ENCODE data around the gene CNTN1. TPM values are rescaled to one million over a fixed set of nuclear protein-coding genes. Genes with fewer than 3 reads are reported as not detected.

CNTN1 gene
- total RNA-seq, 1 donor, result 0.36 TPM

DNA sequence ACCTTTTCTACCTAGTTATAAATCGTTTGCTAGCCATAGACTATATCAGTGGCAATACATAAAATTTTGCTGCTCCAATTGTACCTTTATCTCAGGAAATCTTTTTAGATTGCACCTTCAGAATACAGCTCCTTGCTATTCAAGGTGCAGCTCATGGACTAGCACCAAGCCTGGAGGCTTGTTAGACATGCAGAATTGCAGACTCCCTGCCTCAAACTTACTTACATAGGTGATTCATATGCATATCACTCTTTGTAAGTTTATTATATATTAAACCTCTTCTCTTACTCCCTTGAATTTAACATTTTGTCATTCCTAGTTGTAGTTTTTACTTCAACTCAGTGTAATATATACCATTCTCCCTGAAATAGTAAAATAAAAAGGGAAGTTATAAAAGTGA, 300.4 kb downstream of the CNTN1 start:
- TF ChIP-seq, protein P1, sequence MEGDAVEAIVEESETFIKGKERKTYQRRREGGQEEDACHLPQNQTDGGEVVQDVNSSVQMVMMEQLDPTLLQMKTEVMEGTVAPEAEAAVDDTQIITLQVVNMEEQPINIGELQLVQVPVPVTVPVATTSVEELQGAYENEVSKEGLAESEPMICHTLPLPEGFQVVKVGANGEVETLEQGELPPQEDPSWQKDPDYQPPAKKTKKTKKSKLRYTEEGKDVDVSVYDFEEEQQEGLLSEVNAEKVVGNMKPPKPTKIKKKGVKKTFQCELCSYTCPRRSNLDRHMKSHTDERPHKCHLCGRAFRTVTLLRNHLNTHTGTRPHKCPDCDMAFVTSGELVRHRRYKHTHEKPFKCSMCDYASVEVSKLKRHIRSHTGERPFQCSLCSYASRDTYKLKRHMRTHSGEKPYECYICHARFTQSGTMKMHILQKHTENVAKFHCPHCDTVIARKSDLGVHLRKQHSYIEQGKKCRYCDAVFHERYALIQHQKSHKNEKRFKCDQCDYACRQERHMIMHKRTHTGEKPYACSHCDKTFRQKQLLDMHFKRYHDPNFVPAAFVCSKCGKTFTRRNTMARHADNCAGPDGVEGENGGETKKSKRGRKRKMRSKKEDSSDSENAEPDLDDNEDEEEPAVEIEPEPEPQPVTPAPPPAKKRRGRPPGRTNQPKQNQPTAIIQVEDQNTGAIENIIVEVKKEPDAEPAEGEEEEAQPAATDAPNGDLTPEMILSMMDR (IDR thresholded peaks at IDR 0.05; ENCODE audit: extremely low read depth, low read depth, low read length), result no peak
- Histone ChIP-seq H3K4me1 (ENCODE audit: insufficient read depth, low read length) (no peaks in the 10 kb centered on the region), H3K36me3 (ENCODE audit: insufficient read depth, low read length) (no peaks in the 10 kb centered on the region), H3K4me2 (ENCODE audit: insufficient read depth, low read length) (no peak overlapping the region), H3K27ac (ENCODE audit: low read depth, low read length) (no peak overlapping the region), H3K79me2 (ENCODE audit: insufficient read depth, low read length) (no peaks in the 10 kb centered on the region), H4K20me1 (ENCODE audit: insufficient read depth, low read length) (no peaks in the 10 kb centered on the region), H3K9me3 (ENCODE audit: low read depth, low read length) (no peaks in the 10 kb centered on the region), H3K27me3 (ENCODE audit: insufficient read depth, low read length) (no peaks in the 10 kb centered on the region), H2AFZ (ENCODE audit: low read length) (no peak overlapping the region), H3K4me3 (ENCODE audit: insufficient read depth, low read length) (no peak overlapping the region)
- no peak for DNase-seq (ENCODE audit: insufficient read length, low spot score, missing footprints)

DNA sequence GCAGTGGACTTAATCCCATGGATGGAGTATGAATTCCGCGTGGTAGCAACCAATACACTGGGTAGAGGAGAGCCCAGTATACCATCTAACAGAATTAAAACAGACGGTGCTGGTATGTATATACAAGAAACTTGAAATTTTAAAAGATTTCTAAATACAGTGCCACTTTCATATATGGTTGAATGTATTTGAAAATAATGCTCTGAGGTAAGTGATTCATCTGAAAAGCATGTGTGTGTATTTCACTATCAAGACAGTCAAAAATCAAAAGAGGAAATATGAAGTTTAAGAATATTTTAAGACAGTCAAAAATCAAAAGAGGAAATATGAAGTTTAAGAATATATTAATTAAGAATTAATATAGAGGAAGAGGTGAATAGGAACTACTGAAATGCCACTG, 300.9 kb downstream of the CNTN1 start:
- H3K4me2 ChIP-seq (ENCODE audit: insufficient read depth, low read length), result no peak overlapping the region
- H3K79me2 ChIP-seq (ENCODE audit: insufficient read depth, low read length), result no peaks in the 10 kb centered on the region
- no peaks in the 10 kb centered on the region for H4K20me1 ChIP-seq (ENCODE audit: insufficient read depth, low read length)
- no peak for DNase-seq (ENCODE audit: insufficient read length, low spot score, missing footprints)
- H3K27ac ChIP-seq (ENCODE audit: low read depth, low read length), result no peak overlapping the region
- H3K4me3 ChIP-seq (ENCODE audit: insufficient read depth, low read length), result no peak overlapping the region
- no peaks in the 10 kb centered on the region for H3K27me3 ChIP-seq (ENCODE audit: insufficient read depth, low read length)
- no peaks in the 10 kb centered on the region for H3K4me1 ChIP-seq (ENCODE audit: insufficient read depth, low read length)
- TF ChIP-seq, protein P1 (IDR thresholded peaks at IDR 0.05; ENCODE audit: extremely low read depth, low read depth, low read length), result no peak
- no peak overlapping the region for H2AFZ ChIP-seq (ENCODE audit: low read length)
- H3K9me3 ChIP-seq (ENCODE audit: low read depth, low read length), result no peaks in the 10 kb centered on the region
- no peaks in the 10 kb centered on the region for H3K36me3 ChIP-seq (ENCODE audit: insufficient read depth, low read length)

DNA sequence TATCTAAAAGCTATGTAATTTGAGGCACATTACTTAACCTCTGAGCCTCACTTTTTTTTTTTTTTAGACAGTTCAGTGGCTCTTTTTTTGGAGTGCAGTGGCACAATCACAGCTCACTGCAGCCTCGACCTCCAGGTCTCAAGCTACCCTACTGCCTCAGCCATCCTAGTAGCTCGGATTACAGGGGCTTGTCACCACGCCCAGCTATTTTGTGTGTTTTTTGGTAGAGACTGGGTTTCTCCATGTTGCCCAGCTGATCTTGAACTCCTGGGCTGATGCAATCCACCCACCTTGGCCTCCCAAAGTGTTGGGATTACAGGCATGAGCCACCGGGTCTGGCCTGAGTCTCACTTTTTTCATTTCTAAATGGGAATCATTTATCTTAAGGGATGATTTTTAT, 303.9 kb downstream of the CNTN1 start:
- H3K9me3 ChIP-seq (ENCODE audit: low read depth, low read length), result no peaks in the 10 kb centered on the region
- H3K79me2 ChIP-seq (ENCODE audit: insufficient read depth, low read length), result no peaks in the 10 kb centered on the region
- H3K4me3 ChIP-seq (ENCODE audit: insufficient read depth, low read length), result no peak overlapping the region
- TF ChIP-seq, protein P1 (IDR thresholded peaks at IDR 0.05; ENCODE audit: extremely low read depth, low read depth, low read length), result no peak
- no peak for DNase-seq (ENCODE audit: insufficient read length, low spot score, missing footprints)
- H4K20me1 ChIP-seq (ENCODE audit: insufficient read depth, low read length), result no peaks in the 10 kb centered on the region
- H3K36me3 ChIP-seq (ENCODE audit: insufficient read depth, low read length), result no peaks in the 10 kb centered on the region
- H3K27me3 ChIP-seq (ENCODE audit: insufficient read depth, low read length), result no peaks in the 10 kb centered on the region
- H3K4me2 ChIP-seq (ENCODE audit: insufficient read depth, low read length), result no peak overlapping the region
- H2AFZ ChIP-seq (ENCODE audit: low read length), result no peak overlapping the region
- no peak overlapping the region for H3K27ac ChIP-seq (ENCODE audit: low read depth, low read length)
- H3K4me1 ChIP-seq (ENCODE audit: insufficient read depth, low read length), result no peaks in the 10 kb centered on the region

DNA sequence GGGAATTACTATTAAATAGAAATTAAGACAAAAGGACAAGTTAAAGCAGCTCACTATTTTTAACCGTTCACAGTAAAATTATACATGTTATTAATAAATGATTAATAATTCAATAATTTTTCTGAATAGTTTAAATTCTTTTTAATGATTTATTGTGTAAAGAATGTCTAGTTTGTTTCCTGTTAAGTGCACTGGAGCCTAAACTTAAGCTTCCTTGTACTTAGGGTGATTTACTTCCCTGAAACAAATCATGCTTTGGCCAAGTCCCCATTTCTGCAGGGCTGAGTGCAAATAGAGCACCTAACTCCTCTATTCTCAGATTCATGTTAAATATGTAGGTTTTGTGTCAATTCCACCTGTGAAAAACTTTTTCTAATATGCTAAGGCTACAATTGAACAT, 307.0 kb downstream of the CNTN1 start:
- TF ChIP-seq, protein P1 (IDR thresholded peaks at IDR 0.05; ENCODE audit: extremely low read depth, low read depth, low read length), result no peak
- Histone ChIP-seq H3K79me2 (ENCODE audit: insufficient read depth, low read length) (no peaks in the 10 kb centered on the region), H3K27ac (ENCODE audit: low read depth, low read length) (no peak overlapping the region), H3K9me3 (ENCODE audit: low read depth, low read length) (no peaks in the 10 kb centered on the region), H3K4me2 (ENCODE audit: insufficient read depth, low read length) (no peak overlapping the region), H4K20me1 (ENCODE audit: insufficient read depth, low read length) (no peaks in the 10 kb centered on the region), H3K27me3 (ENCODE audit: insufficient read depth, low read length) (no peaks in the 10 kb centered on the region), H3K36me3 (ENCODE audit: insufficient read depth, low read length) (no peaks in the 10 kb centered on the region), H3K4me1 (ENCODE audit: insufficient read depth, low read length) (no peaks in the 10 kb centered on the region), H3K4me3 (ENCODE audit: insufficient read depth, low read length) (no peak overlapping the region), H2AFZ (ENCODE audit: low read length) (no peak overlapping the region)
- DNase-seq (ENCODE audit: insufficient read length, low spot score, missing footprints), result no peak
